Measurements from ENCODE around the gene SH3GL1. TPM values are rescaled to one million over a fixed set of nuclear protein-coding genes. Genes with fewer than 3 reads are reported as not detected.

SH3GL1 gene
- polyA plus RNA-seq, 1 of the 3 experiments (the other 2 are of a cell fraction), result 82.8 TPM

GRCh38 chr19:4374498-4375163 is 25.7 kb downstream of the SH3GL1 start:
- peak overlapping the region; percentile 72 for H3K4me2 ChIP-seq
- peak overlapping the region; percentile 80 to 92 for H3K27ac ChIP-seq (ENCODE audit: low read depth in 2 of 2, low read length in 1 of 2)
- no peaks in the 10 kb centered on the region for H3K9me2 ChIP-seq
- no peak for DNase-seq
- peaks cover 32% of the 10 kb centered on the region for H4K20me1 ChIP-seq (ENCODE audit: insufficient read depth)
- POLR2A ChIA-PET, result interaction anchor here (1.1 to 1.9 kb wide), 2 partner anchors 13 to 32 kb away, joined by 5 to 8 read pairs; partner anchors contain the start of gene MPND
- H3K79me2 ChIP-seq (ENCODE audit: insufficient read depth), result peaks cover 100% of the 10 kb centered on the region
- no peaks in the 10 kb centered on the region for H3K27me3 ChIP-seq (ENCODE audit: insufficient read depth)
- H3K36me3 ChIP-seq (replicated peaks in 1 of 2; ENCODE audit: control insufficient read depth in 1 of 2, insufficient read depth in 2 of 2, low read length in 1 of 2), result no peaks in the 10 kb centered on the region
- H3K9me3 ChIP-seq, result no peaks in the 10 kb centered on the region
- peak overlapping the region; percentile 57 for H3K9ac ChIP-seq
- no peak overlapping the region for H3K4me3 ChIP-seq (ENCODE audit: low read depth in 2 of 2, low read length in 1 of 2)
- peaks cover 12% of the 10 kb centered on the region for H3F3A ChIP-seq (replicated peaks; ENCODE audit: insufficient read depth)
- WGBS (ENCODE audit: low lambda C conversion rate), result 14% methylated on average over 7 of the region's 27 CpGs
- no peak overlapping the region for H2AFZ ChIP-seq (ENCODE audit: low read depth)
- peaks cover 33 to 65% of the 10 kb centered on the region in 2 experiments for H3K4me1 ChIP-seq (ENCODE audit: control insufficient read depth in 1 of 2, insufficient read depth in 2 of 2, low read depth in 1 of 2, low read length in 1 of 2)
- CTCF ChIA-PET, result interaction anchor here (0.7 to 4.8 kb wide), 14 partner anchors 8 to 128 kb away, joined by 3 to 16 read pairs (median 4); partner anchors contain the start of genes CHAF1A, SH3GL1 and YJU2
- TF ChIP-seq RCOR1 (IDR thresholded peaks at IDR 0.05; ENCODE audit: low read length) (no peak), EZH2phosphoT487 (IDR thresholded peaks at IDR 0.05; ENCODE audit: borderline replicate concordance, low read depth) (no peak), FOXJ3 (CRISPR knock-in tag; IDR thresholded peaks at IDR 0.05) (no peak), NFIC (IDR thresholded peaks at IDR 0.05; ENCODE audit: borderline replicate concordance) (peak; percentile 86), CTCF (IDR thresholded peaks at IDR 0.05) (no peak), TCF12 (IDR thresholded peaks at IDR 0.05) (peak; percentile 74; the same call in 1 of the 2 replicates), ELF1 (IDR thresholded peaks at IDR 0.05) (no peak), CHD2 (IDR thresholded peaks at IDR 0.05; ENCODE audit: low read length, partially characterized antibody) (no peak), GABPA (IDR thresholded peaks at IDR 0.05; ENCODE audit: low read depth) (no peak), RXRA (IDR thresholded peaks at IDR 0.05; ENCODE audit: borderline replicate concordance, low read depth) (no peak; the same call in 1 of the 2 replicates), SIN3A (IDR thresholded peaks at IDR 0.05; ENCODE audit: borderline replicate concordance, low read depth, low read length) (no peak), EP300 (IDR thresholded peaks at IDR 0.05; ENCODE audit: borderline replicate concordance in 1 of 2, low read depth in 1 of 2, low read length in 1 of 2) (peak in 1 of 2 experiments; percentile 47; a peak in 1 of 4 replicates), IRF3 (IDR thresholded peaks at IDR 0.05; ENCODE audit: low read depth, low read length) (no peak), FOSL2 (IDR thresholded peaks at IDR 0.05; ENCODE audit: borderline replicate concordance, low read depth) (peak; percentile 98), ZBTB33 (IDR thresholded peaks at IDR 0.05; ENCODE audit: borderline replicate concordance, low read depth) (no peak), TAF1 (IDR thresholded peaks at IDR 0.05; ENCODE audit: borderline replicate concordance, low read depth, low read length) (peak; percentile 30; the same call in 1 of the 2 replicates), MAX (IDR thresholded peaks at IDR 0.05; ENCODE audit: low read depth) (peak; percentile 92), GATA2 (CRISPR knock-in tag; IDR thresholded peaks at IDR 0.05) (no peak), MXI1 (IDR thresholded peaks at IDR 0.05; ENCODE audit: low read depth, low read length) (no peak), USF2 (IDR thresholded peaks at IDR 0.05; ENCODE audit: borderline replicate concordance, low read depth, low read length) (no peak), YY1 (IDR thresholded peaks at IDR 0.05; ENCODE audit: low read depth) (no peak), POLR2AphosphoS5 (IDR thresholded peaks at IDR 0.05; ENCODE audit: low read depth, low read length) (no peak), NRF1 (IDR thresholded peaks at IDR 0.05; ENCODE audit: low read depth, low read length) (no peak), RAD21 (IDR thresholded peaks at IDR 0.05; ENCODE audit: low read length) (no peak), SMC3 (IDR thresholded peaks at IDR 0.05; ENCODE audit: low read depth, low read length) (no peak)
